ENCODE measurements around the gene IL25. TPM values are rescaled to one million over a fixed set of nuclear protein-coding genes. Genes with fewer than 3 reads are reported as not detected.

Gene IL25
- polyA plus RNA-seq, 1 of the 3 experiments (the other 2 are of a cell fraction): not detected

DNA sequence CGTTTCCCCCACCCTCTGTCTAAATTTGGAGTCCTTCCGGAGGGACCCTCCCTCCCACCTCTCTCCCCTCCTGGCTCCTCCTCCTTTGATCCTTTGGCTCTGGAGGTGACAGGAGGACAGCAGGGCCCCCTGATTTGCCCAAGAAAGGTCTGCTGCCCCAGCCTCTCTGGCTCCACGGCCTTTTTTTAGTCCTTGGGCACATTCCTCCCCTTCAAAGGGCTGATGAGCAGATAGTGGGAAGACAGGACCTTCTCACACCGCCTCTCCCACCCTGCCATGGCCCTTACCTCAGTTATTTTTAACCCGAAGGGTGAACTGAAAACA lies 35.7 kb downstream of the IL25 start:
- no peak for DNase-seq
- no peak overlapping the region for H2AFZ ChIP-seq (ENCODE audit: low read depth)
- H3K79me2 ChIP-seq (ENCODE audit: insufficient read depth): no peaks in the 10 kb centered on the region
- H3K9me2 ChIP-seq: no peaks in the 10 kb centered on the region
- no peak overlapping the region for H3K27ac ChIP-seq (ENCODE audit: low read depth in 2 of 2, low read length in 1 of 2)
- H3F3A ChIP-seq (replicated peaks; ENCODE audit: insufficient read depth): no peaks in the 10 kb centered on the region
- TF ChIP-seq MXI1 (IDR thresholded peaks at IDR 0.05; ENCODE audit: low read depth, low read length) (no peak), GATA2 (CRISPR knock-in tag; IDR thresholded peaks at IDR 0.05) (no peak), YY1 (IDR thresholded peaks at IDR 0.05; ENCODE audit: low read depth) (no peak), POLR2AphosphoS5 (IDR thresholded peaks at IDR 0.05; ENCODE audit: low read depth, low read length) (no peak), FOXJ3 (CRISPR knock-in tag; IDR thresholded peaks at IDR 0.05) (no peak), ELF1 (IDR thresholded peaks at IDR 0.05) (no peak), TAF1 (IDR thresholded peaks at IDR 0.05; ENCODE audit: borderline replicate concordance, low read depth, low read length) (no peak), MEF2A (IDR thresholded peaks at IDR 0.05; ENCODE audit: borderline replicate concordance, low read depth) (no peak), GABPA (IDR thresholded peaks at IDR 0.05; ENCODE audit: low read depth) (no peak)
- no peak overlapping the region for H3K4me2 ChIP-seq
- H3K4me3 ChIP-seq (ENCODE audit: low read depth in 2 of 2, low read length in 1 of 2): no peak overlapping the region
- H3K4me1 ChIP-seq (ENCODE audit: control insufficient read depth in 1 of 2, insufficient read depth in 2 of 2, low read depth in 1 of 2, low read length in 1 of 2): peaks cover 0 to 9% of the 10 kb centered on the region in 2 experiments; a peak in 1 of 4 replicates
- 27% methylated on average over 5 of the region's 5 CpGs for WGBS (ENCODE audit: low lambda C conversion rate)
- H3K9ac ChIP-seq: no peak overlapping the region
- ChIA-PET CTCF (no interaction called here), POLR2A (no interaction called here)
- peaks cover 41% of the 10 kb centered on the region for H3K27me3 ChIP-seq (ENCODE audit: insufficient read depth)
- no peaks in the 10 kb centered on the region for H3K36me3 ChIP-seq (replicated peaks in 1 of 2; ENCODE audit: control insufficient read depth in 1 of 2, insufficient read depth in 2 of 2, low read length in 1 of 2)
- no peaks in the 10 kb centered on the region for H4K20me1 ChIP-seq (ENCODE audit: insufficient read depth)
- no peaks in the 10 kb centered on the region for H3K9me3 ChIP-seq

DNA sequence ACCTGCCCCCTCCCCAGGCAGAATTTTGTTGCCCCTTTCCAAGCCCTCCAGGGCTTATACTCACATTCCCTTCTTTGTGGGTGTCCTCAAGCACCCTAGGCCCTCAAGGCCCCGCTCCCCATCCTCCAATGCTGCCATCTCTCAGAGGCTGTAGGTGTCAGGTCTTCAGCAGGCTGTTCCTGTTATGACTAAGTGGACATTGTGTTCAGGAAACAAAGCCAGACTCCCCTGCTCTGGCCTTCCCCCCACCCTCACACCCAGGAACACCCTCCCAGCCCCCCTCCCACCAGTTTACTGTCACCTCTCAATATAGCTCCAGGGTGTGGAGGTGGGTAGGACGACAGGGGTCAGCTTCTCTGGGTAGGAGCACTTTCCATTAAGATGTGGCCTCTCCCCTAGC lies 36.9 kb downstream of the IL25 start:
- ChIA-PET POLR2A (interaction anchor here (0.9 kb wide), 1 partner anchor 43 kb away, joined by 3 read pairs; no protein-coding TSS in a partner anchor), CTCF (no interaction called here)
- H3F3A ChIP-seq (replicated peaks; ENCODE audit: insufficient read depth): no peaks in the 10 kb centered on the region
- H3K4me3 ChIP-seq (ENCODE audit: low read depth in 2 of 2, low read length in 1 of 2): no peak overlapping the region
- no peak for DNase-seq
- no peaks in the 10 kb centered on the region for H3K9me2 ChIP-seq
- H3K9ac ChIP-seq: no peak overlapping the region
- H4K20me1 ChIP-seq (ENCODE audit: insufficient read depth): no peaks in the 10 kb centered on the region
- no peaks in the 10 kb centered on the region for H3K9me3 ChIP-seq
- no peak for TF ChIP-seq ELF1 (IDR thresholded peaks at IDR 0.05)
- TF ChIP-seq TAF1 (IDR thresholded peaks at IDR 0.05; ENCODE audit: borderline replicate concordance, low read depth, low read length): no peak
- TF ChIP-seq YY1 (IDR thresholded peaks at IDR 0.05; ENCODE audit: low read depth): no peak
- TF ChIP-seq, protein P1, sequence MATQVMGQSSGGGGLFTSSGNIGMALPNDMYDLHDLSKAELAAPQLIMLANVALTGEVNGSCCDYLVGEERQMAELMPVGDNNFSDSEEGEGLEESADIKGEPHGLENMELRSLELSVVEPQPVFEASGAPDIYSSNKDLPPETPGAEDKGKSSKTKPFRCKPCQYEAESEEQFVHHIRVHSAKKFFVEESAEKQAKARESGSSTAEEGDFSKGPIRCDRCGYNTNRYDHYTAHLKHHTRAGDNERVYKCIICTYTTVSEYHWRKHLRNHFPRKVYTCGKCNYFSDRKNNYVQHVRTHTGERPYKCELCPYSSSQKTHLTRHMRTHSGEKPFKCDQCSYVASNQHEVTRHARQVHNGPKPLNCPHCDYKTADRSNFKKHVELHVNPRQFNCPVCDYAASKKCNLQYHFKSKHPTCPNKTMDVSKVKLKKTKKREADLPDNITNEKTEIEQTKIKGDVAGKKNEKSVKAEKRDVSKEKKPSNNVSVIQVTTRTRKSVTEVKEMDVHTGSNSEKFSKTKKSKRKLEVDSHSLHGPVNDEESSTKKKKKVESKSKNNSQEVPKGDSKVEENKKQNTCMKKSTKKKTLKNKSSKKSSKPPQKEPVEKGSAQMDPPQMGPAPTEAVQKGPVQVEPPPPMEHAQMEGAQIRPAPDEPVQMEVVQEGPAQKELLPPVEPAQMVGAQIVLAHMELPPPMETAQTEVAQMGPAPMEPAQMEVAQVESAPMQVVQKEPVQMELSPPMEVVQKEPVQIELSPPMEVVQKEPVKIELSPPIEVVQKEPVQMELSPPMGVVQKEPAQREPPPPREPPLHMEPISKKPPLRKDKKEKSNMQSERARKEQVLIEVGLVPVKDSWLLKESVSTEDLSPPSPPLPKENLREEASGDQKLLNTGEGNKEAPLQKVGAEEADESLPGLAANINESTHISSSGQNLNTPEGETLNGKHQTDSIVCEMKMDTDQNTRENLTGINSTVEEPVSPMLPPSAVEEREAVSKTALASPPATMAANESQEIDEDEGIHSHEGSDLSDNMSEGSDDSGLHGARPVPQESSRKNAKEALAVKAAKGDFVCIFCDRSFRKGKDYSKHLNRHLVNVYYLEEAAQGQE (IDR thresholded peaks at IDR 0.05; ENCODE audit: low read depth, low read length): no peak
- TF ChIP-seq RFX5 (IDR thresholded peaks at IDR 0.05; ENCODE audit: low read length): no peak
- TF ChIP-seq JUND (IDR thresholded peaks at IDR 0.05): no peak
- WGBS (ENCODE audit: low lambda C conversion rate): 8% methylated on average over 2 of the region's 2 CpGs
- H3K4me2 ChIP-seq: no peak overlapping the region
- H3K27ac ChIP-seq (ENCODE audit: low read depth in 2 of 2, low read length in 1 of 2): no peak overlapping the region
- no peaks in the 10 kb centered on the region for H3K79me2 ChIP-seq (ENCODE audit: insufficient read depth)
- H3K27me3 ChIP-seq (ENCODE audit: insufficient read depth): peaks cover 41% of the 10 kb centered on the region
- no peak overlapping the region for H2AFZ ChIP-seq (ENCODE audit: low read depth)
- H3K36me3 ChIP-seq (replicated peaks in 1 of 2; ENCODE audit: control insufficient read depth in 1 of 2, insufficient read depth in 2 of 2, low read length in 1 of 2): no peaks in the 10 kb centered on the region
- peaks cover 0 to 9% of the 10 kb centered on the region in 2 experiments; a peak in 1 of 4 replicates for H3K4me1 ChIP-seq (ENCODE audit: control insufficient read depth in 1 of 2, insufficient read depth in 2 of 2, low read depth in 1 of 2, low read length in 1 of 2)
